GM23248 (cell line): Measurements from ENCODE around the gene CLEC4M. TPM values are rescaled to one million over a fixed set of nuclear protein-coding genes. Genes with fewer than 3 reads are reported as not detected.
"Not testable (repeated sequence)": the region's sequence is repeated elsewhere in the genome, so short reads cannot be mapped to it uniquely, and the experiment has no call there.

Source experiments
- DNase-seq: peaks from one replicate; pipeline ENCODE4 v3.0.0-alpha.2; 2015
- H2AFZ ChIP-seq: fragments of 200-600 bp; sonication (generic); 2 replicates; pipeline ENCODE4 v1.6.1; 2016; ENCODE audit warnings: antibody characterized with exemption
- H3F3A ChIP-seq: fragments of 200-600 bp; sonication (generic); 2 replicates; pipeline ENCODE4 v1.6.1; 2016; ENCODE audit warnings: mild to moderate bottlenecking, antibody characterized with exemption, mixed run types; ENCODE audit not compliant: insufficient read depth
- H3K27ac ChIP-seq: fragments of 200-600 bp; sonication (generic); 2 replicates; pipeline ENCODE4 v1.5.1; 2016; ENCODE audit warnings: mild to moderate bottlenecking
- H3K27me3 ChIP-seq: fragments of 200-600 bp; sonication (generic); replicated peaks from 2 replicates; pipeline ENCODE4 v1.6.1; 2016; ENCODE audit warnings: mild to moderate bottlenecking; ENCODE audit not compliant: insufficient read depth
- H3K36me3 ChIP-seq: fragments of 200-600 bp; sonication (generic); 2 replicates; pipeline ENCODE4 v1.6.1; 2016; ENCODE audit warnings: low read depth, mild to moderate bottlenecking
- H3K4me1 ChIP-seq: fragments of 200-600 bp; sonication (generic); 2 replicates; pipeline ENCODE4 v1.6.1; 2016; ENCODE audit warnings: mild to moderate bottlenecking; ENCODE audit not compliant: insufficient read depth
- H3K4me2 ChIP-seq: fragments of 200-600 bp; sonication (generic); one replicate; pipeline ENCODE4 v1.6.1; 2016; ENCODE audit warnings: mild to moderate bottlenecking; ENCODE audit not compliant: unreplicated experiment
- H3K4me3 ChIP-seq: fragments of 200-600 bp; sonication (generic); 2 replicates; pipeline ENCODE4 v1.5.1; 2016; ENCODE audit warnings: mild to moderate bottlenecking
- H3K79me2 ChIP-seq: fragments of 200-600 bp; sonication (generic); 2 replicates; pipeline ENCODE4 v1.6.1; 2016; ENCODE audit warnings: mild to moderate bottlenecking; ENCODE audit not compliant: insufficient read depth
- H3K9ac ChIP-seq: fragments of 200-600 bp; sonication (generic); 2 replicates; pipeline ENCODE4 v1.6.1; 2016; ENCODE audit warnings: mild to moderate bottlenecking
- H3K9me2 ChIP-seq: fragments of 200-600 bp; sonication (generic); 2 replicates; pipeline ENCODE4 v1.6.1; 2016; ENCODE audit warnings: mixed run types, mild to moderate bottlenecking, moderate library complexity; ENCODE audit not compliant: insufficient read depth
- H3K9me3 ChIP-seq: fragments of 200-600 bp; sonication (generic); one replicate; pipeline ENCODE4 v1.6.1; 2017; ENCODE audit warnings: low read depth
- H4K20me1 ChIP-seq: fragments of 200-600 bp; sonication (generic); 2 replicates; pipeline ENCODE4 v1.6.0; 2016; ENCODE audit not compliant: insufficient read depth
- EZH2 ChIP-seq: fragments of 200-600 bp; sonication (generic); IDR thresholded peaks from 2 replicates; pipeline ENCODE4 v1.6.1; 2018; ENCODE audit warnings: antibody characterized with exemption, mild to moderate bottlenecking; ENCODE audit not compliant: insufficient read depth, poor library complexity, severe bottlenecking
- EZH2phosphoT487 ChIP-seq: fragments of 200-600 bp; sonication (generic); IDR thresholded peaks from 2 replicates; pipeline ENCODE4 v1.6.1; 2018; ENCODE audit warnings: antibody characterized with exemption, moderate library complexity, mild to moderate bottlenecking, low read depth; ENCODE audit not compliant: insufficient read depth
- WGBS, 2 experiments: methylation state at CpG; one replicate each; pipeline ENCODE4 v1.1.6; 2015 to 2017; ENCODE audit warnings: low lambda C conversion rate in 2 of 2, low coverage in 1 of 2; ENCODE audit errors: missing lambda C conversion rate in 2 of 2; 5-methylcytosine and 5-hydroxymethylcytosine counted together
- in situ Hi-C: fragments of 300-500 bp; cut with MboI; formaldehyde crosslinking; loops from 2 replicates; pipeline ENCODE4 v1.15.0; 2020
- polyA plus RNA-seq: library from polyadenylated mRNA; unstranded; fragments of >200 nt; fragmentation: Nextera tagmentation; extraction: Ambion mirVana; gene quantifications from 2 replicates; pipeline ENCODE4 v1.2.1, GENCODE V29; 2016
- total RNA-seq: library from RNA; depleted of rRNA; stranded (reverse); fragments of >200 nt; shearing (Covaris generic); gene quantifications from 2 replicates; pipeline ENCODE4 v1.2.3, GENCODE V29; 2014

The CLEC4M gene
- total and polyA plus RNA-seq, 2 experiments from 2014 or later, result not detected

- Histone ChIP-seq H3K27me3 (no peaks in the 10 kb centered on the region; the same call in none of the 2 replicates), H3K4me2 (no peak overlapping the region), H3K4me1 (no peaks in the 10 kb centered on the region), H3K79me2 (no peaks in the 10 kb centered on the region), H2AFZ (no peak overlapping the region), H3K27ac (no peak overlapping the region), H3F3A (no peaks in the 10 kb centered on the region), H4K20me1 (no peaks in the 10 kb centered on the region), H3K36me3 (no peaks in the 10 kb centered on the region), H3K4me3 (no peak overlapping the region), H3K9me3 (no peaks in the 10 kb centered on the region), H3K9me2 (no peaks in the 10 kb centered on the region), H3K9ac (no peak overlapping the region)
- 4 to 5% methylated on average over 3 of the region's 3 CpGs for WGBS, 2 experiments
- DNase-seq, result no peak
- in situ Hi-C loops, result loop anchor here (25.0 kb wide), 1 partner anchor 444 kb away; no protein-coding TSS in a partner anchor
- TF ChIP-seq EZH2, result no peak
- TF ChIP-seq EZH2phosphoT487, result no peak
Observed at GRCh38 chr19:7806234-7806633, 43.2 kb downstream of the CLEC4M start.

DNA sequence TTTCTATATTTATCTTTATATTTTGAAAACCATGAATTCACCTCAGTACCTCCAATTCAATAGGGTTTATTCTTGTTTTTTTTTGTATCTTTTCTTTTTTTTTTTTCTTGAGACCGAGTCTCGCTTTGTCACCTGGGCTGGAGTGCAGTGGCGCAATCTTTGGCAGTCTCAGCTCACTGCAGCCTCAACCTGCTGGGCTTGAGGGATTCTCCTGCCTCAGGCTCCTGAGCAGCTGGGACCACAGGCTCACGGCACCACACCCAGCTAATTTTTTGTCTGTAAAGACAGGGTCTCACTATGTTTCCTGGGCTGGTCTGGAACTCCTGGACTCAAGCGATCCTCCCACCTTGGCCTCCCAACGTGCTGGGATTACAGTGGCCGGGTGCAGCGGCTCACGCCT lies 43.8 kb downstream of the CLEC4M start:
- no peak overlapping the region for H2AFZ ChIP-seq
- WGBS, 2 experiments, result 55 to 56% methylated on average over 9 of the region's 9 CpGs
- no peak overlapping the region for H3K9ac ChIP-seq
- TF ChIP-seq EZH2phosphoT487, result no peak
- no peak for TF ChIP-seq EZH2
- no peaks in the 10 kb centered on the region for H3F3A ChIP-seq
- no peak overlapping the region for H3K4me3 ChIP-seq
- H3K9me3 ChIP-seq, result no peaks in the 10 kb centered on the region
- no peaks in the 10 kb centered on the region for H4K20me1 ChIP-seq
- no peak overlapping the region for H3K4me2 ChIP-seq
- no peak overlapping the region for H3K27ac ChIP-seq
- H3K36me3 ChIP-seq, result no peaks in the 10 kb centered on the region
- H3K27me3 ChIP-seq, result no peaks in the 10 kb centered on the region; the same call in none of the 2 replicates
- in situ Hi-C loops, result loop anchor here (25.0 kb wide), 1 partner anchor 445 kb away; no protein-coding TSS in a partner anchor
- H3K9me2 ChIP-seq, result no peaks in the 10 kb centered on the region
- no peak for DNase-seq
- H3K79me2 ChIP-seq, result no peaks in the 10 kb centered on the region
- H3K4me1 ChIP-seq, result no peaks in the 10 kb centered on the region

GRCh38 chr19:7808108-7808507 lies 45.1 kb downstream of the CLEC4M start:
- Histone ChIP-seq H2AFZ (no peak overlapping the region), H3K9ac (no peak overlapping the region), H3K9me3 (no peaks in the 10 kb centered on the region), H3K4me3 (no peak overlapping the region), H3K27me3 (no peaks in the 10 kb centered on the region; the same call in none of the 2 replicates), H3F3A (no peaks in the 10 kb centered on the region), H3K27ac (no peak overlapping the region), H3K9me2 (no peaks in the 10 kb centered on the region), H3K4me1 (no peaks in the 10 kb centered on the region), H4K20me1 (no peaks in the 10 kb centered on the region), H3K36me3 (no peaks in the 10 kb centered on the region), H3K79me2 (no peaks in the 10 kb centered on the region), H3K4me2 (no peak overlapping the region)
- in situ Hi-C loops, result loop anchor here (25.0 kb wide), 1 partner anchor 446 kb away; no protein-coding TSS in a partner anchor
- TF ChIP-seq EZH2phosphoT487, result no peak
- no peak for DNase-seq
- WGBS, 2 experiments, result 45 to 50% methylated on average over 5 of the region's 5 CpGs

GRCh38 chr19:7811989-7812388 lies 48.9 kb downstream of the CLEC4M start:
- no peak for TF ChIP-seq EZH2phosphoT487
- H3F3A ChIP-seq, result no peaks in the 10 kb centered on the region
- in situ Hi-C loops, result loop anchor here (25.0 kb wide), 1 partner anchor 450 kb away; no protein-coding TSS in a partner anchor

DNA sequence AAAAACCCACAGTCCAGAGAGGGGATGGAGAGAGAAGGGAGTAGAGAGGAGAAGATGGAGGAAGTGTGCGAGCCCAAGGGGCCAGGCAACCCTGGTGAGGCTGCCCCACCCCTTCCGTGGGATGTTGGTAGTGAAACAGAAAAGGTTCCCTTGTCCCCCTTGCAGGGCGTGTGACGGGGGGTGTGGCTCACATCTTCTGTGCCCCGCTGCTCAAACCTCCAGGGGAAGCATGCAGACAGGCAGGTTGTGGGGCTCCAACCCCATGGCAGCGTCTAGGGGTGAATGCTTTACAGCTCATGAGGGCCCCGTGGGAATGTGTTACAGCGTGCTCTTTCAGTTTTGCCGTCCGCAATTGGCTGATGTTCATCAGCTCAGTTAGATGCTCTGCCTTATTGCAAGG lies 52.3 kb downstream of the CLEC4M start:
- H3K9me2 ChIP-seq, result no peaks in the 10 kb centered on the region
- H3K4me3 ChIP-seq, result no peak overlapping the region
- H3K79me2 ChIP-seq, result no peaks in the 10 kb centered on the region
- no peaks in the 10 kb centered on the region for H3K36me3 ChIP-seq
- H3K4me2 ChIP-seq, result no peak overlapping the region
- H3K27me3 ChIP-seq, result peaks cover 7% of the 10 kb centered on the region
- no peaks in the 10 kb centered on the region for H4K20me1 ChIP-seq
- in situ Hi-C loops, result loop anchor here (25.0 kb wide), 1 partner anchor 453 kb away; no protein-coding TSS in a partner anchor
- H2AFZ ChIP-seq, result no peak overlapping the region
- no peak overlapping the region for H3K27ac ChIP-seq
- no peaks in the 10 kb centered on the region for H3K9me3 ChIP-seq
- WGBS, 2 experiments, result 20 to 22% methylated on average over 10 of the region's 10 CpGs
- no peak overlapping the region for H3K9ac ChIP-seq
- no peaks in the 10 kb centered on the region for H3F3A ChIP-seq
- no peak for DNase-seq
- H3K4me1 ChIP-seq, result no peaks in the 10 kb centered on the region
- no peak for TF ChIP-seq EZH2phosphoT487
- TF ChIP-seq EZH2, result no peak

More at GRCh38 chr19:7811989-7812388, 48.9 kb downstream of the CLEC4M start:
- H3K9me3 ChIP-seq, result no peaks in the 10 kb centered on the region
- no peaks in the 10 kb centered on the region for H3K9me2 ChIP-seq
- no peaks in the 10 kb centered on the region for H4K20me1 ChIP-seq
- no peaks in the 10 kb centered on the region for H3K36me3 ChIP-seq
- no peak overlapping the region for H3K4me3 ChIP-seq
- no peak overlapping the region for H2AFZ ChIP-seq
- no peaks in the 10 kb centered on the region for H3K4me1 ChIP-seq
- no peaks in the 10 kb centered on the region for H3K79me2 ChIP-seq
- 21 to 22% methylated on average over 2 of the region's 2 CpGs for WGBS, 2 experiments
- H3K27me3 ChIP-seq, result peaks cover 7% of the 10 kb centered on the region
- DNase-seq, result no peak
- no peak overlapping the region for H3K27ac ChIP-seq
- H3K4me2 ChIP-seq, result no peak overlapping the region
- no peak overlapping the region for H3K9ac ChIP-seq

- in situ Hi-C loops, result loop anchor here (25.0 kb wide), 1 partner anchor 454 kb away; no protein-coding TSS in a partner anchor
- H3K9me3 ChIP-seq, result not testable (repeated sequence)
Observed at GRCh38 chr19:7816040-7816439, 53.0 kb downstream of the CLEC4M start.

More at GRCh38 chr19:7816040-7816439, 53.0 kb downstream of the CLEC4M start:
- H2AFZ ChIP-seq, H3K4me3 ChIP-seq, H3K4me1 ChIP-seq, H3K9me2 ChIP-seq, H3K9ac ChIP-seq, H3K79me2 ChIP-seq, DNase-seq, H3F3A ChIP-seq, H4K20me1 ChIP-seq, H3K27ac ChIP-seq, H3K4me2 ChIP-seq, H3K36me3 ChIP-seq: not testable (repeated sequence)
- WGBS, 2 experiments, result 37 to 38% methylated on average over 3 of the region's 3 CpGs
- peaks cover 12% of the 10 kb centered on the region for H3K27me3 ChIP-seq
